ENCODE data around the gene VCL.

The VCL gene

DNA sequence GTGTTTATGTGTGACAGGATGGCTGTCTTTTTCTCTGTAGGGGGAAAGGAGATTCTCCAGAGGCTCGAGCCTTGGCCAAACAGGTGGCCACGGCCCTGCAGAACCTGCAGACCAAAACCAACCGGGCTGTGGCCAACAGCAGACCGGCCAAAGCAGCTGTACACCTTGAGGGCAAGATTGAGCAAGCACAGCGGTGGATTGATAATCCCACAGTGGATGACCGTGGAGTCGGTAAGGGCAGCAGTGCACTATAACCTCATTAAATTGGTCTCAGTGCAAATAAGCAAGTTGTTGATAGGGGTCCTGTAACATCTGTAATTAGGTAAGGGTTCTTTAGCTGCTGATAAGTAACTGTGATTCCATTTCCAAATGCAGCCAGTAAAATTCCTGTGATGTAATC lies 96.3 kb downstream of the VCL start:
- no peaks in the 10 kb centered on the region for H3K9me3 ChIP-seq (ENCODE audit: control insufficient read depth, insufficient read depth, low read depth, low read length)
- peaks cover 95% of the 10 kb centered on the region for H3K36me3 ChIP-seq (ENCODE audit: control insufficient read depth, insufficient read depth, low read length)
- H3K9ac ChIP-seq (ENCODE audit: low read length): no peak overlapping the region
- H3K27ac ChIP-seq (ENCODE audit: low read depth, low read length): no peak overlapping the region
- no peaks in the 10 kb centered on the region for H3K27me3 ChIP-seq (ENCODE audit: control insufficient read depth, insufficient read depth, low read length)
- H3K4me1 ChIP-seq (ENCODE audit: control insufficient read depth, insufficient read depth, low read length): no peaks in the 10 kb centered on the region
- no peak overlapping the region for H3K4me3 ChIP-seq (ENCODE audit: low read depth, low read length)

DNA sequence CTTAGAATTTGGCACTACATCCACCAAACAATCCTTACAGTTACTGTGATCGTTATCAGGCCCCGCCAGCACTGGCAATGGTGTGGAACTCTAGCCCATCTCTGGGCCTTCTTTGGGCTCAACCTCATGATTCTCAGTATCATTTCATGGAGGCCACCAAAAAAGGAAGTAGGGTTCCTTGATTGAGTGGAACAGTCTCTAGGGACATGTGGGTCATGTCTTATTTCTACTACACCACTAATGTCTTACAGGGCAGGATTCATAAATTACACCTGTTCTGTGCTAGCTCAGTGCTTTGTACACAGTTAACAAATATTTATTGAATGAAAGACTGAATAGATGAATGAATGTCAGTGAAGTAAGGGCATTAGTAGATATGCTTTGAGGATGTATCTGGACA lies 98.9 kb downstream of the VCL start:
- Histone ChIP-seq H3K9me3 (ENCODE audit: control insufficient read depth, insufficient read depth, low read depth, low read length) (no peaks in the 10 kb centered on the region), H3K4me1 (ENCODE audit: control insufficient read depth, insufficient read depth, low read length) (no peaks in the 10 kb centered on the region), H3K4me3 (ENCODE audit: low read depth, low read length) (no peak overlapping the region), H3K36me3 (ENCODE audit: control insufficient read depth, insufficient read depth, low read length) (peaks cover 97% of the 10 kb centered on the region), H3K27ac (ENCODE audit: low read depth, low read length) (no peak overlapping the region), H3K27me3 (ENCODE audit: control insufficient read depth, insufficient read depth, low read length) (no peaks in the 10 kb centered on the region), H3K9ac (ENCODE audit: low read length) (no peak overlapping the region)

DNA sequence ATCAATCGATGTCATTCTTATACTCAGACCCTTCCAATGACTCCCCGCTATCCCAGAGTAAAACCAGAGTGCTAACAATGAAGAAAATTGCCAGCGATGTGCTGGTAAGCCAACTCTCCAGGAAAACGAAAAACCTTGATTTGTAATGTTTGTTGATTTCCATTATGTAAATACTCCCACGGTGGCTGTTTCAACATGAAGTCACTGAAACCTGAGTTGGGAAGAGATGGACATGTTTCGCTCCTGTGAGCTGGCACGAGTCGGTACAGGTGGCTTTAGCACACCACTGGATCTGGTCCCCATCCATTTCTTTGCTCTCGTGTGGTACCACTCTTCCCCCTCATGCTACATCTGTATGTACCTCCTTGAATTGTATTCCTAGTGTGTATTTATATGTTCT lies 99.9 kb downstream of the VCL start:
- Histone ChIP-seq H3K36me3 (ENCODE audit: control insufficient read depth, insufficient read depth, low read length) (peaks cover 97% of the 10 kb centered on the region), H3K4me3 (ENCODE audit: low read depth, low read length) (no peak overlapping the region), H3K9ac (ENCODE audit: low read length) (no peak overlapping the region), H3K27ac (ENCODE audit: low read depth, low read length) (no peak overlapping the region), H3K9me3 (ENCODE audit: control insufficient read depth, insufficient read depth, low read depth, low read length) (no peaks in the 10 kb centered on the region), H3K27me3 (ENCODE audit: control insufficient read depth, insufficient read depth, low read length) (no peaks in the 10 kb centered on the region), H3K4me1 (ENCODE audit: control insufficient read depth, insufficient read depth, low read length) (no peaks in the 10 kb centered on the region)

DNA sequence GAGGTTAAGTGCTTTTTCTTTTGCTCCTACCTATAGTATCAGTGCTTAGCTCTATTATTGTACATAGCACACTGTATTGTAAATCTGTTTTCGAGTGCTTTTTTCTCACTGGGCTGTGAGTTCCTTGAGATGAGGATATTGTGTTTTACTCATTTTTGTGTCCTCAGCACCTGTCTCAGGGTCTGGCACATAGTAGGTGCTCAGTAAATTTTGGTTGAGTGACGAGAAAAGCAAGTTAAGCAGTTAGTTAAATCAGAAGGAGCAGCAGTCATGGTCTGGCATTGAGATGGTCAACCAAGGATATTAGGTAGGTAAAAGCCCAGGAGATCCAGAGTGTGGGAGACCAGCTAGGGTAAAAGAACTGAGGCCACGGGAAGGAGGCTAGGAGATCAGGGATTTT lies 101.5 kb downstream of the VCL start:
- no peak overlapping the region for H3K9ac ChIP-seq (ENCODE audit: low read length)
- H3K4me3 ChIP-seq (ENCODE audit: low read depth, low read length): no peak overlapping the region
- H3K27ac ChIP-seq (ENCODE audit: low read depth, low read length): 0 out of 2 replicates have a peak overlapping the region, but pooled peaks have one; percentile 0
- H3K27me3 ChIP-seq (ENCODE audit: control insufficient read depth, insufficient read depth, low read length): no peaks in the 10 kb centered on the region
- H3K4me1 ChIP-seq (ENCODE audit: control insufficient read depth, insufficient read depth, low read length): no peaks in the 10 kb centered on the region
- H3K36me3 ChIP-seq (ENCODE audit: control insufficient read depth, insufficient read depth, low read length): peaks cover 97% of the 10 kb centered on the region
- H3K9me3 ChIP-seq (ENCODE audit: control insufficient read depth, insufficient read depth, low read depth, low read length): no peaks in the 10 kb centered on the region

DNA sequence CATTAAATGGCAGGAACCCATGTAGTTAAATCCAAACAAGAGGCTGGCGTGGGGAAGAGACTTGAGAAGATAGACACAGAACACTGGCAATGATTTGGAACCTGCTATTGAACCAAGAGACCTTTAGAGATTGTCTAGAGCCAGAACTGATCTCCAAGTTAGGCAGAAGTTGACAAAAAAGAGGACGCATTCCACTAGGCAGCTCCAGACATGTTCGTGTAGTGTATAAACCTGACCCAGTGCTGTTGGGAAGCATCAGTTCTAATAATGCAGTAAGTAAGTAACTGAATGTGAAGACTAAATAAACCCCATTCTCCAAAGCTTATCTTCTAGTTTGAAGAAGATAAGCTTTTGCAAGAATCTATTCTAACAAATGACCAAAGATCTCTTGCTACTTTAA lies 101.9 kb downstream of the VCL start:
- Histone ChIP-seq H3K9ac (ENCODE audit: low read length) (no peak overlapping the region), H3K27me3 (ENCODE audit: control insufficient read depth, insufficient read depth, low read length) (no peaks in the 10 kb centered on the region), H3K9me3 (ENCODE audit: control insufficient read depth, insufficient read depth, low read depth, low read length) (no peaks in the 10 kb centered on the region), H3K36me3 (ENCODE audit: control insufficient read depth, insufficient read depth, low read length) (peaks cover 97% of the 10 kb centered on the region), H3K27ac (ENCODE audit: low read depth, low read length) (0 out of 2 replicates have a peak overlapping the region, but pooled peaks have one; percentile 0), H3K4me1 (ENCODE audit: control insufficient read depth, insufficient read depth, low read length) (no peaks in the 10 kb centered on the region), H3K4me3 (ENCODE audit: low read depth, low read length) (no peak overlapping the region)

DNA sequence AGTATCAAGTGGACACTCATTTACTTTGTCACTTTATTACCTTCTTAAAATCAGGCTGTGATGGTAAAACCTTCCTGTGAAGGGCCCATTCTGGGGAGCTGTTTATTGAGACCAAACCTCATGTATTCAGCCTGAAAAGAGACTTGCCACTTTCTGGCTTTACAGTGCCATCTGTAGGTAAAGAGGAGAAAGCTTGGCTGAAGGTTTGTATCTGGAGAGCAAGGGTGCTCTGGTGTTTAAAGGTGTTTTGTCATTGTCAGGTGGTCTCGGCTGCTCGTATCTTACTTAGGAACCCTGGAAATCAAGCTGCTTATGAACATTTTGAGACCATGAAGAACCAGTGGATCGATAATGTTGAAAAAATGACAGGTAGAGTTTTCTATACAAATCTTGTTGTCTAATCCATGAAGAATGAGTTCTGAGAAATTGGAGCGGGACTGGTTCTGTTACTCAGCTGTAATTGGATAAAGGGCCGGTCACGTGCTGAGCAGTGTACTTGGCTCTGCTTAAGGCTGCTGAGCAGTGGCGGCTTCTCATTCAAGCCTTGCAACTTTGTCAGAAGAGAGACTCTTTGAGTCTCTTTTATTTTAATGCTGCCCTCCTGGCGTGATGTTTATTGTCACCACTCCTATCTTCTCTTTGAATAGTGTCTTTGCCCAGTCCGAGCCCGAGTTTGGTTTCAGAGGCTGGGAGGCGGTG lies 105.8 kb downstream of the VCL start:
- H3K27ac ChIP-seq (ENCODE audit: low read depth, low read length): no peak overlapping the region
- peaks cover 96% of the 10 kb centered on the region for H3K36me3 ChIP-seq (ENCODE audit: control insufficient read depth, insufficient read depth, low read length)

DNA sequence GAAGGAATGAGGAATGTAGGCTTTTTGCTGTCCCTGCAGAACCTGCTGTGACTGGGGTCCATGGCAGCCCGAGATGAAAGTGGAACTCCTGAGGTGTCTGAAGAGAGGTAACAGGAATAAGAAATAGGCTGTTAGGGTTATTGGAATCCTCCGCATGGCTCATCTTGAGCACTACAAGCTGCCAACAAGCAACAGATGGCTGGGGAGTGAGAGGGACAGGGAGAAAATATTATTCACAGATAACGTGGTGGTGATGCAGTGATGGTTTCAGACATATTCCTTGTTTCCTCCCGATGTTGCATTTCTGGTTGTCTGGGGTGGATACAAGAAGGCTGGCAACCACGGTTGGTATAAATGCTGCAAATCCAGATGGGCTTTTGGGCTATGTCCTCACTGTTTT lies 106.6 kb downstream of the VCL start:
- H3K27ac ChIP-seq (ENCODE audit: low read depth, low read length): no peak overlapping the region
- H3K36me3 ChIP-seq (ENCODE audit: control insufficient read depth, insufficient read depth, low read length): peaks cover 96% of the 10 kb centered on the region
- no peaks in the 10 kb centered on the region for H3K4me1 ChIP-seq (ENCODE audit: control insufficient read depth, insufficient read depth, low read length)
- no peak overlapping the region for H3K4me3 ChIP-seq (ENCODE audit: low read depth, low read length)
- H3K27me3 ChIP-seq (ENCODE audit: control insufficient read depth, insufficient read depth, low read length): no peaks in the 10 kb centered on the region
- H3K9ac ChIP-seq (ENCODE audit: low read length): no peak overlapping the region
- H3K9me3 ChIP-seq (ENCODE audit: control insufficient read depth, insufficient read depth, low read depth, low read length): no peaks in the 10 kb centered on the region

More for the DNA sequence above, 105.8 kb downstream of the VCL start:
- H3K4me1 ChIP-seq (ENCODE audit: control insufficient read depth, insufficient read depth, low read length): no peaks in the 10 kb centered on the region
- no peaks in the 10 kb centered on the region for H3K9me3 ChIP-seq (ENCODE audit: control insufficient read depth, insufficient read depth, low read depth, low read length)
- no peak overlapping the region for H3K4me3 ChIP-seq (ENCODE audit: low read depth, low read length)
- H3K27me3 ChIP-seq (ENCODE audit: control insufficient read depth, insufficient read depth, low read length): no peaks in the 10 kb centered on the region
- H3K9ac ChIP-seq (ENCODE audit: low read length): no peak overlapping the region

DNA sequence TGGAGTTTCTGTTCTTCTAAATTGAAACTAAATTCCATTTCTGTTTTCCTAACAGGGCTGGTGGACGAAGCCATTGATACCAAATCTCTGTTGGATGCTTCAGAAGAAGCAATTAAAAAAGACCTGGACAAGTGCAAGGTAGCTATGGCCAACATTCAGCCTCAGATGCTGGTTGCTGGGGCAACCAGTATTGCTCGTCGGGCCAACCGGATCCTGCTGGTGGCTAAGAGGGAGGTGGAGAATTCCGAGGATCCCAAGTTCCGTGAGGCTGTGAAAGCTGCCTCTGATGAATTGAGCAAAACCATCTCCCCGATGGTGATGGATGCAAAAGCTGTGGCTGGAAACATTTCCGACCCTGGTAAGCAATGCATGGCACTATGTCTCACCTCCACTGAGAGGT lies 107.1 kb downstream of the VCL start:
- Histone ChIP-seq H3K36me3 (ENCODE audit: control insufficient read depth, insufficient read depth, low read length) (peaks cover 96% of the 10 kb centered on the region), H3K27ac (ENCODE audit: low read depth, low read length) (no peak overlapping the region), H3K4me1 (ENCODE audit: control insufficient read depth, insufficient read depth, low read length) (no peaks in the 10 kb centered on the region), H3K27me3 (ENCODE audit: control insufficient read depth, insufficient read depth, low read length) (no peaks in the 10 kb centered on the region), H3K9me3 (ENCODE audit: control insufficient read depth, insufficient read depth, low read depth, low read length) (no peaks in the 10 kb centered on the region), H3K9ac (ENCODE audit: low read length) (no peak overlapping the region), H3K4me3 (ENCODE audit: low read depth, low read length) (no peak overlapping the region)

DNA sequence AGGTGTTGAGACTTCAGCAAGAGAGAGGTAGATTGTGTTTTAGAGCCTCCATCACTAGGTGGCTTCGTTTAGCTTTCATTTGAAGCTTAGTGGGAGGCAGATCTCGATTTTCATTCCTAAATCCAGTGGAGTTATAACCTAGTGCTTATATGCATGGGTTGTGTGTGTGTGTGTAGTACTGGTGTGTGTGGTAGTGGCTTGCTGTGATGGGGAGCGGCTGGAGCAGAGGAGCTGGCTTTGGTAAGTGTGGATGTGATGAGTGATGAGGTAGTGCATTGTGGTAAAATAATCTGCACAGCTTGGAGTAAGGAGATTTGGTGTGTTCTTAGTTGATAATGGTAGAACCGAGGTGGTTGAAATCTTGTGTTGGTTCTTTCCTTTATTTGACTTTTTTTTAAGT lies 109.5 kb downstream of the VCL start:
- no peak overlapping the region for H3K27ac ChIP-seq (ENCODE audit: low read depth, low read length)
- H3K4me1 ChIP-seq (ENCODE audit: control insufficient read depth, insufficient read depth, low read length): no peaks in the 10 kb centered on the region
- H3K36me3 ChIP-seq (ENCODE audit: control insufficient read depth, insufficient read depth, low read length): peaks cover 98% of the 10 kb centered on the region

DNA sequence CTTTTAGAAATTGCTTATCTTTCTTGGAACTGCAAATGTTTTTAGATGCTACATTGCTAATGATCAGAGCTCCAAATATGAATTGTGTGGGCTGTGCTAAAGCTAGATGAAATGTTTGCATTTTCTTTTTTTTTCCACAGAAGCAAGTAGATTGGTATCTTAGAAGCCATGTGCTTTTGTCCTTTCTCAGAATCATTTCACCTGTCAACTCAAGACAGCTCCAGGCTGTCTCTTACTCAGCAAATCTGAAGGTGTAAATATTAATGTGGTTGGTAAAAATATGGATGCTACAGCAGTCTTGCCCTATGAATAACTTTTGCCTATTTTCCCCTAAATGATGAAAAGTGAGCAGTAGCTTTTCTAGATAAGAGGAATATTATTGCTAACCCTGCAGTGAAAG lies 111.5 kb downstream of the VCL start:
- no peak overlapping the region for H3K27ac ChIP-seq (ENCODE audit: low read depth, low read length)
- H3K9ac ChIP-seq (ENCODE audit: low read length): no peak overlapping the region
- no peak overlapping the region for H3K4me3 ChIP-seq (ENCODE audit: low read depth, low read length)
- no peaks in the 10 kb centered on the region for H3K27me3 ChIP-seq (ENCODE audit: control insufficient read depth, insufficient read depth, low read length)
- no peaks in the 10 kb centered on the region for H3K4me1 ChIP-seq (ENCODE audit: control insufficient read depth, insufficient read depth, low read length)
- peaks cover 98% of the 10 kb centered on the region for H3K36me3 ChIP-seq (ENCODE audit: control insufficient read depth, insufficient read depth, low read length)
- no peaks in the 10 kb centered on the region for H3K9me3 ChIP-seq (ENCODE audit: control insufficient read depth, insufficient read depth, low read depth, low read length)

More for the DNA sequence above, 109.5 kb downstream of the VCL start:
- no peak overlapping the region for H3K9ac ChIP-seq (ENCODE audit: low read length)
- no peaks in the 10 kb centered on the region for H3K9me3 ChIP-seq (ENCODE audit: control insufficient read depth, insufficient read depth, low read depth, low read length)
- H3K4me3 ChIP-seq (ENCODE audit: low read depth, low read length): no peak overlapping the region
- H3K27me3 ChIP-seq (ENCODE audit: control insufficient read depth, insufficient read depth, low read length): no peaks in the 10 kb centered on the region

DNA sequence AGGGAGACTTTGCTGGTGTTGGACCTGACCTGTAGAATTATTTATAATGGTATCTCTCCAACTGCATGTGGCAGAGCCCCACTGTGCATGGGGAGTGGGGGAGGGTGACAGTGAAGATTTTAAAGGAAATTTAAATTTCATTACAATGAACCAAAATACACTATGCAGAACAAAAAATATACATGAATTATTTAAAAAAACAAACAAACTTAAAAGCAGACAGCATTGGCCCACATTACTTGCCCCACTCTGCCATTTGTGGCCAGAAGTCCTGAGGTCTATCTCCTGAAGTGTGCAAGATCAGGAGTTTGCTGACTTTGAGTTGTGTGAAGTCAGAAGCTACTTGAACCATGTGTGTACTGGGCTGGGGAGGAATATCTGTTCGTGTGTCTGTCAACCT lies 112.2 kb downstream of the VCL start:
- peaks cover 98% of the 10 kb centered on the region for H3K36me3 ChIP-seq (ENCODE audit: control insufficient read depth, insufficient read depth, low read length)
- no peak overlapping the region for H3K27ac ChIP-seq (ENCODE audit: low read depth, low read length)
- H3K9ac ChIP-seq (ENCODE audit: low read length): no peak overlapping the region
- H3K4me1 ChIP-seq (ENCODE audit: control insufficient read depth, insufficient read depth, low read length): no peaks in the 10 kb centered on the region
- H3K9me3 ChIP-seq (ENCODE audit: control insufficient read depth, insufficient read depth, low read depth, low read length): no peaks in the 10 kb centered on the region
- no peaks in the 10 kb centered on the region for H3K27me3 ChIP-seq (ENCODE audit: control insufficient read depth, insufficient read depth, low read length)
- no peak overlapping the region for H3K4me3 ChIP-seq (ENCODE audit: low read depth, low read length)

Data from HUES6 (cell line).